Body of pancreas (tissue), 4 donors: ENCODE data around the gene MFGE8.

Experiments
- CTCF ChIP-seq, 7 experiments: fragments of 450-650 bp in 4 of 7; fragments of 200-600 bp in 3 of 7; sonication (generic) in 3 of 7; IDR thresholded peaks; one replicate each; pipeline ENCODE4 v1.5.1; 2016 to 2019; ENCODE audit warnings: antibody characterized with exemption in 7 of 7
- POLR2A ChIP-seq, 3 donors: fragments of 450-650 bp; IDR thresholded peaks; one replicate each; pipeline ENCODE4 v1.6.1; 2016; ENCODE audit warnings: antibody characterized with exemption in 3 of 3, mild to moderate bottlenecking in 2 of 3

- TF ChIP-seq CTCF (IDR thresholded peaks at IDR 0.05) (no peak), POLR2A (IDR thresholded peaks at IDR 0.05) (no peak)
Measured at GRCh38 chr15:88932875-88933330, 19.7 kb upstream of the MFGE8 start.
